IPS-15b (cell line): ENCODE results near the gene SND1.

Source experiments
- H3K27me3 ChIP-seq: one replicate; pipeline ENCODE4 v1.6.1; 2013; ENCODE audit warnings: low read length; ENCODE audit not compliant: control insufficient read depth, insufficient read depth
- H3K36me3 ChIP-seq: one replicate; pipeline ENCODE4 v1.6.1; 2013; ENCODE audit warnings: low read length; ENCODE audit not compliant: control insufficient read depth, insufficient read depth
- H3K4me1 ChIP-seq: one replicate; pipeline ENCODE4 v1.6.1; 2013; ENCODE audit warnings: mild to moderate bottlenecking, low read length; ENCODE audit not compliant: control insufficient read depth, insufficient read depth
- H3K4me3 ChIP-seq: one replicate; pipeline ENCODE4 v1.5.1; 2013; ENCODE audit warnings: low read depth, low read length
- H3K9ac ChIP-seq: one replicate; pipeline ENCODE4 v1.6.1; 2013; ENCODE audit warnings: low read depth, mild to moderate bottlenecking, low read length
- H3K9me3 ChIP-seq: one replicate; pipeline ENCODE4 v1.6.1; 2013; ENCODE audit warnings: mild to moderate bottlenecking, low read length; ENCODE audit not compliant: control insufficient read depth, insufficient read depth

Gene SND1

GRCh38 chr7:128037081-128037480 lies 385.1 kb downstream of the SND1 start:
- Histone ChIP-seq H3K4me3 (no peak overlapping the region), H3K36me3 (no peaks in the 10 kb centered on the region)

DNA sequence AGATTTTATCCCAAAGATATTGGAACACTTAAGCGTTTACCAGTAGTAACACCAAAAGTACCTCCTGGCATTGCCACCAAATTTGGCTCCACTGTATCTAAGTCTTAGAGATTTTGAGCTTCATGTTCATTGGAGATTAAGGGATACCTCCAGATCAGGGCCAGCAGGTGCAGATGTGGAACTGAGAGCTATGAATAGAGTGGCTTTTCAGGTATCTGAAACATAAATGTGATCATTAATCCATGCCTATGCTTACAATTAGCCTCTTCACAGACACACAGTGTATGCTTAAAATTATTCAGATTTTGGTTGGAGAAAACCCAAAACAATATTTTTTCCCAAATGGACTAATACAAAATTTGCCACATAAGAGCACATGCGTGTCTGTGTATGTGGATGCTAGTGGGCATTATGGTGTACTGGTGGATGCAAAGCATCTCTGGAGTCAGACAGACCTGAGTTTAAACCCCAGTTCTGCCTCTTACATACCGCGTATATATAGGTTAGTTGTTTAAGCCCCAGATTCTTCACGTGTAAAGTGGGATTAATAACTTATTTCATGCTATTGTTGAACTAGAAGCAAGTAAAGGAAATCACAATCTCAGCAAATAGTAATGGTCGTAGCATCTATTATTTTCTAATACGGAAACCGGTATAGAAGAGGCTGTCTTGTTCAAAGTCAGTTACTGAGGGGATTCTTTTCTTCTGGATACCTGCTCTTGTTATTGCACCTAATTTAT lies 386.1 kb downstream of the SND1 start:
- Histone ChIP-seq H3K27me3 (peaks cover 7% of the 10 kb centered on the region), H3K4me3 (no peak overlapping the region), H3K36me3 (no peaks in the 10 kb centered on the region), H3K4me1 (peaks cover 3% of the 10 kb centered on the region), H3K9ac (no peak overlapping the region), H3K9me3 (no peaks in the 10 kb centered on the region)

More at GRCh38 chr7:128037081-128037480, 385.1 kb downstream of the SND1 start:
- Histone ChIP-seq H3K27me3 (peaks cover 12% of the 10 kb centered on the region), H3K4me1 (peaks cover 3% of the 10 kb centered on the region), H3K9me3 (no peaks in the 10 kb centered on the region), H3K9ac (no peak overlapping the region)

DNA sequence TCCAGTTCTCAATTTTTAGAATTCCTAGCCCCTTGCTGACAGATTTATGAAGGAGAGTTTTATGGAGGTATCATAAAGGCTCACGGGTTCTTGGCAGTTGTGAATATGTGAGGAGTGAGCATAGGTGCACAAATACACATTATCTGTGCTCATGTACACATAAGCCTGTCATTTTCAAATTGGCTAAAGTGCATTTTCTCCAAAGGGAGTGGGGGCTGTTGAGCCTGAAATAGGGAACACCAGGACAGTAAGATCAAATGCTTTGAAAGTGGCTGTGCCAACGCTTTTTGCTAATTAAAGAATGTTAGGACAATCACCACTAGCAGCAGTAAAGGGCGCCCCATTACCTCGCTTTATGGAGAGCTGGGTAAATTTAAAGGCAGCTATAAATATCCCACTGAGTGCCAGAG lies 387.6 kb downstream of the SND1 start:
- H3K9me3 ChIP-seq, result no peaks in the 10 kb centered on the region
- no peaks in the 10 kb centered on the region for H3K27me3 ChIP-seq
- no peak overlapping the region for H3K4me3 ChIP-seq
- peaks cover 3% of the 10 kb centered on the region for H3K4me1 ChIP-seq
- H3K9ac ChIP-seq, result no peak overlapping the region
- H3K36me3 ChIP-seq, result no peaks in the 10 kb centered on the region

DNA sequence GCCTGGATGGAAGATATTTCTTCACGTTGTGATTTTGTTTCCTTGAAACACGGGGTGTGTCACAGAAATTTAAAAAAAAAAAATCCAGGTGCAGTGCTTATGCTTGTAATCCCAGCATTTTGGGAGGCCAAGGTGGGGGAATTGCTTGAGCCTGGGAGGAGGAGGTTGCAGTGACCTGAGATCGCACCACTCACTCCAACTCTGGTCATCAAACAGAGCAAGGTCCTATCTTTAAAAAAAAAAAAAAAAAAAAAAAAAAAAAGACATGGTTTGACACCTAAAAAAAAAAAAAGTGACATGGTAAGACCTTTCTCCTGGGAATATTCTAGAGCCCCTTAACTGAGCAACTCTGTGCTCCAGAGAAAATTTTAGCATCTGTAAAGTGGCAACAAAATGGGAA lies 388.2 kb downstream of the SND1 start:
- Histone ChIP-seq H3K27me3 (no peaks in the 10 kb centered on the region), H3K4me1 (peaks cover 3% of the 10 kb centered on the region), H3K4me3 (no peak overlapping the region), H3K9me3 (no peaks in the 10 kb centered on the region), H3K36me3 (no peaks in the 10 kb centered on the region), H3K9ac (no peak overlapping the region)

DNA sequence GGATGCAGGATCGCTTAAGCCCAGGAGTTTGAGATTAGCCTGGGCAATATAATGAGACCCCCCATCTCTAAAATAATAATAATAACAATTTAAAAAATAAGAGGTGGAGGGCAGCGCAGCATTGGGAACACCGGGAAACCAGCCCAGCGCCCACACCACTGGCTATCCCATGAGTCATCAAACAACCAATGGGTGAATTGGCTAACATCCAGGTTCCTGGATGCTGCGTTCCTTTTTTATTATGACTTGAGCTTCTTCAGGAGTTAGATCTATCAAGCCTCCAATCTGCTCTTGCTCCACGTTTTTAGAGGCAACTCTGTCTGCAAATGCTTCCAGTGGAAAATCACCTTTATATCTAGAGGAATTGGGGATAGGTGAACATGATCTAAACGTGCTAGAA lies 389.2 kb downstream of the SND1 start:
- Histone ChIP-seq H3K36me3 (no peaks in the 10 kb centered on the region), H3K9me3 (no peaks in the 10 kb centered on the region), H3K9ac (no peak overlapping the region), H3K4me3 (no peak overlapping the region), H3K27me3 (no peaks in the 10 kb centered on the region), H3K4me1 (peaks cover 3% of the 10 kb centered on the region)

DNA sequence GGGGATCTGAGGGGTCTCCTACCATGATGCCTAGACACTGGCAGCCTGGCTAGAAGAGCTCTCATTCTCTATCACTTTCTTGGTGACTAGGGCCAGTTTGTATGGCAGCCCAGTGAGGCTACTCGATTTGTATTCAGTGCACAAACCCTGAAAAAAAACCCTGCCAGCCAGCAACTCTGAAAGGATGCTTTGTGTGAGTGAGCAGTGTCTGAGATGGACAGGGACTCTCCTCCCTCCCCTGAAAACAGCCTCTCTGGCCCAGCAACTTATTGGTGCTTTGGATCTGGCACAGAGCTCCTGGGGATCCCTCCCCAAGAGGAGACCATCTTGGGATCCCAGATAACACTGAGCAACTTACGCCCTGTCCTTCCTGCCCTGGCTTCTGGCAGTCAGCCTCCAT lies 390.0 kb downstream of the SND1 start:
- H3K36me3 ChIP-seq, result no peaks in the 10 kb centered on the region
- H3K27me3 ChIP-seq, result no peaks in the 10 kb centered on the region
- H3K4me3 ChIP-seq, result no peak overlapping the region
- no peak overlapping the region for H3K9ac ChIP-seq
- H3K9me3 ChIP-seq, result no peaks in the 10 kb centered on the region
- peaks cover 3% of the 10 kb centered on the region for H3K4me1 ChIP-seq

GRCh38 chr7:128044064-128044463 lies 392.1 kb downstream of the SND1 start:
- no peak overlapping the region for H3K4me3 ChIP-seq
- no peak overlapping the region for H3K9ac ChIP-seq
- H3K36me3 ChIP-seq, result no peaks in the 10 kb centered on the region
- no peaks in the 10 kb centered on the region for H3K9me3 ChIP-seq
- H3K27me3 ChIP-seq, result no peaks in the 10 kb centered on the region
- peaks cover 3% of the 10 kb centered on the region for H3K4me1 ChIP-seq

- H3K36me3 ChIP-seq, result no peaks in the 10 kb centered on the region
- no peaks in the 10 kb centered on the region for H3K27me3 ChIP-seq
- H3K9me3 ChIP-seq, result no peaks in the 10 kb centered on the region
Measured at GRCh38 chr7:128045158-128045557, 393.2 kb downstream of the SND1 start.

GRCh38 chr7:128045766-128046165 lies 393.8 kb downstream of the SND1 start:
- no peaks in the 10 kb centered on the region for H3K9me3 ChIP-seq
- no peak overlapping the region for H3K4me3 ChIP-seq
- H3K36me3 ChIP-seq, result no peaks in the 10 kb centered on the region
- no peak overlapping the region for H3K9ac ChIP-seq
- H3K27me3 ChIP-seq, result no peaks in the 10 kb centered on the region
- H3K4me1 ChIP-seq, result peaks cover 1% of the 10 kb centered on the region

More at GRCh38 chr7:128045158-128045557, 393.2 kb downstream of the SND1 start:
- Histone ChIP-seq H3K4me3 (no peak overlapping the region), H3K9ac (no peak overlapping the region), H3K4me1 (peaks cover 3% of the 10 kb centered on the region)

DNA sequence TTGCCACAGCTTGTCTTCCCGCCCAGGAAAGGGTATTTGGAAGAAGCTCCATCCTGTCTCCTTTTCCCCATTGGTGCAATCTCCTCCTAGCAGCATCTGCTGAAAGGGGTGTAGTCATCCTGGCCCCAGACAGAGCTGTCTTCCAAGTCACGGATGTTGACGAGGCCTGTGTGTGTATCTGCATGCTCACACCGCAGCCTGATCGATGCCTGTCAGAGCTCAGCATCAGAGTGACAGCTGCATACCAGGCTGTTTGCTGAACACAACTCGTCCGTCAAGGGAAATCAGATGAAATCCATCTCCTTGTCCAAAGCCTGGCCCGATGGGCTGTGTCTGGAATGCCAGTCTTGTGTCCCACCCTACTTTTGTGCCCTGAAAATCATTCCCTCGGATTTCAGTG lies 400.4 kb downstream of the SND1 start:
- no peaks in the 10 kb centered on the region for H3K9me3 ChIP-seq
- no peak overlapping the region for H3K4me3 ChIP-seq
- no peaks in the 10 kb centered on the region for H3K27me3 ChIP-seq
- H3K36me3 ChIP-seq, result no peaks in the 10 kb centered on the region
- no peaks in the 10 kb centered on the region for H3K4me1 ChIP-seq
- no peak overlapping the region for H3K9ac ChIP-seq

GRCh38 chr7:128053023-128053422 lies 401.0 kb downstream of the SND1 start:
- Histone ChIP-seq H3K9me3 (no peaks in the 10 kb centered on the region), H3K9ac (no peak overlapping the region), H3K27me3 (no peaks in the 10 kb centered on the region), H3K36me3 (no peaks in the 10 kb centered on the region), H3K4me1 (no peaks in the 10 kb centered on the region), H3K4me3 (no peak overlapping the region)

- no peaks in the 10 kb centered on the region for H3K27me3 ChIP-seq
- H3K9me3 ChIP-seq, result no peaks in the 10 kb centered on the region
- H3K4me3 ChIP-seq, result no peak overlapping the region
- no peaks in the 10 kb centered on the region for H3K36me3 ChIP-seq
- no peak overlapping the region for H3K9ac ChIP-seq
- no peaks in the 10 kb centered on the region for H3K4me1 ChIP-seq
Measured at GRCh38 chr7:128053991-128054390, 402.0 kb downstream of the SND1 start.
